HepG2 (cell line): ENCODE measurements around the gene ZNF77. TPM values are rescaled to one million over a fixed set of nuclear protein-coding genes. Genes with fewer than 3 reads are reported as not detected.

Experiments used
- FOXK2 ChIP-seq: fragments of 450-650 bp; IDR thresholded peaks from 2 replicates; pipeline ENCODE4 v1.6.1; 2016
- JUNB ChIP-seq: sonication (generic); formaldehyde crosslinking; IDR thresholded peaks from 2 replicates; pipeline ENCODE4 v1.8.0; 2022; ENCODE audit warnings: missing genetic modification reagents, mild to moderate bottlenecking, borderline replicate concordance
- KLF9 ChIP-seq: IDR thresholded peaks from 2 replicates; pipeline ENCODE4 v1.6.1; 2016; ENCODE audit warnings: low read depth
- NFATC3 ChIP-seq: sonication (generic); formaldehyde crosslinking; IDR thresholded peaks from 2 replicates; pipeline ENCODE4 v1.5.1; 2020; ENCODE audit warnings: mild to moderate bottlenecking, missing genetic modification reagents
- NR2C2 ChIP-seq: sonication (generic); formaldehyde crosslinking; IDR thresholded peaks from 2 replicates; pipeline ENCODE4 v1.4.0; 2020; ENCODE audit warnings: missing genetic modification reagents, mild to moderate bottlenecking, moderate library complexity, borderline replicate concordance
- POLR2AphosphoS2 ChIP-seq: IDR thresholded peaks from 2 replicates; pipeline ENCODE4 v1.6.1; 2011; ENCODE audit warnings: low read depth, low read length, improper control_type of control experiment
- RAD21 ChIP-seq: fragments of 450-650 bp; formaldehyde crosslinking; IDR thresholded peaks from 2 replicates; pipeline ENCODE4 v1.5.0; 2020; ENCODE audit warnings: mild to moderate bottlenecking
- SIN3B ChIP-seq: fragments of 150-350 bp; IDR thresholded peaks from 2 replicates; pipeline ENCODE4 v1.6.1; 2014; ENCODE audit warnings: low read length
- SIX1 ChIP-seq: sonication (generic); formaldehyde crosslinking; IDR thresholded peaks from 2 replicates; pipeline ENCODE4 v1.4.0; 2020; ENCODE audit warnings: missing genetic modification reagents, borderline replicate concordance
- TEAD2 ChIP-seq: sonication (generic); formaldehyde crosslinking; IDR thresholded peaks from 2 replicates; pipeline ENCODE4 v1.9.0; 2021; ENCODE audit warnings: missing genetic modification reagents
- XRCC5 ChIP-seq: fragments of 200-400 bp; formaldehyde crosslinking; optimal IDR thresholded peaks from 2 replicates; pipeline ENCODE3; 2017; ENCODE audit warnings: mild to moderate bottlenecking, low read length
- ZNF383 ChIP-seq: sonication (generic); formaldehyde crosslinking; IDR thresholded peaks from 2 replicates; pipeline ENCODE4 v1.4.0; 2020; ENCODE audit warnings: missing genetic modification reagents, mild to moderate bottlenecking, borderline replicate concordance
- polyA plus RNA-seq, 8 experiments: library from polyadenylated mRNA; depleted of rRNA in 3 of 8; stranded (reverse) in 7 of 8; unstranded in 1 of 8; fragments of >200 nt; fragmentation: Illumina TruSeq in 4 of 8; extraction: Trizol in 4 of 8; gene quantifications; 2 replicates each; pipeline versions ENCODE4 v1.2.1 to v1.2.3, GENCODE V29; 2011 to 2016; ENCODE audit warnings: low read depth in 4 of 8, missing spikeins in 1 of 8, mixed read lengths in 1 of 8; ENCODE audit not compliant: insufficient read depth in 1 of 8
- total RNA-seq, 5 experiments: library from RNA; depleted of rRNA; stranded (reverse); fragments of >200 nt; fragmentation: Illumina TruSeq; extraction: Trizol; gene quantifications; 2 replicates each; pipeline ENCODE4 v1.2.3, GENCODE V29; 2016; ENCODE audit warnings: low read depth in 1 of 5
- TF ChIP-seq, protein P1 (sequence below): sonication (generic); formaldehyde crosslinking; IDR thresholded peaks from 2 replicates; pipeline ENCODE4 v1.5.0; 2020; ENCODE audit warnings: mild to moderate bottlenecking, missing genetic modification reagents
- TF ChIP-seq, protein P2 (sequence below): sonication (generic); formaldehyde crosslinking; IDR thresholded peaks from 2 replicates; pipeline ENCODE4 v1.5.0; 2020; ENCODE audit warnings: mild to moderate bottlenecking, missing genetic modification reagents, borderline replicate concordance
- TF ChIP-seq, protein P3 (sequence below): sonication (generic); formaldehyde crosslinking; IDR thresholded peaks from 2 replicates; pipeline ENCODE4 v1.8.1; 2023; ENCODE audit warnings: missing genetic modification reagents, mild to moderate bottlenecking, borderline replicate concordance
- TF ChIP-seq, protein P4 (sequence below): sonication (generic); formaldehyde crosslinking; conservative IDR thresholded peaks from 2 replicates; pipeline ENCODE4 v1.4.0; 2020; ENCODE audit warnings: missing genetic modification reagents
- TF ChIP-seq, protein P5 (sequence below): sonication (generic); formaldehyde crosslinking; IDR thresholded peaks from 2 replicates; pipeline ENCODE4 v1.4.0; 2020; ENCODE audit warnings: missing genetic modification reagents

ZNF77 gene
- total and polyA plus RNA-seq, 2 of the 13 experiments (the other 11 are each of a cell fraction or from before 2014, with no cell fraction given): 7.1 to 11.5 TPM

DNA sequence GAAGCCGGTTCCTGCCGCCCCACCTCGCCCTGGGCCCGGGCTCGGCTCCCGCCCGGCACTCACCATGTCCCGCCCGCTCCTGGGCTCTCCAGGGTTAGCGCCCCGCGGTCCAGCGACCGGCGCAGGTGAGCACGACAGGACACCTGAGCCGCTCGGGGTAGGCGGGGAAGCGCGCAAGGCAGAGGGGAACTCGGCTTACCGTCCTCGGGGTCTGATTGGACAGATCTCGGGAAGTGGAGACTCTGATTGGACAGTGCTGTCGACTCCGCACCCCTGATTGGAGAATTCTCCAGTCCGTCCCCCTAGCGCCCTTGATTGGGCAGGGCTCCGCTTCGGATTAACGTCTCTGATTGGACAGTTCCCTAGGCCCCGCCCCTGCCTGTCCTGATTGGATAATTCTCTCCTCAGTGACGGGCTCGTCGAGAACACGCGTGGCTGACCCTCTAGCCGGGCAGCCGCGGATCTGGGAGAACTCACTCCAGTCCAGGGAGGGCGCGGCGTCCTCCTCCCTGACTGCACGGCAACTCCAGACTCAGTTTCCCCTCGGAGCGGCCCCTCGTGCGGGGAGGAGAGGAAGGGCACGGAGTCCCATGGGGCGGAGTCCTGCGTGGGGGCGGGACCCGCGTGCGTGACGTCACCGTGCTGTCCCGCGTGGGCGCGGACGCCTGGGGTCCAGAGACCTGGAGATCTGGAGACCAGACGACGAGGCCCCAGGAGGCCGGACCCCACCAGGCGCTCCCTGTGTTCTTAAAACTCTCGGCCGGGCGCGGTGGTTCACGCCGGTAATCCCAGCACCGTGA is at the start of gene ZNF77 (continued):
- TF ChIP-seq, protein P1, sequence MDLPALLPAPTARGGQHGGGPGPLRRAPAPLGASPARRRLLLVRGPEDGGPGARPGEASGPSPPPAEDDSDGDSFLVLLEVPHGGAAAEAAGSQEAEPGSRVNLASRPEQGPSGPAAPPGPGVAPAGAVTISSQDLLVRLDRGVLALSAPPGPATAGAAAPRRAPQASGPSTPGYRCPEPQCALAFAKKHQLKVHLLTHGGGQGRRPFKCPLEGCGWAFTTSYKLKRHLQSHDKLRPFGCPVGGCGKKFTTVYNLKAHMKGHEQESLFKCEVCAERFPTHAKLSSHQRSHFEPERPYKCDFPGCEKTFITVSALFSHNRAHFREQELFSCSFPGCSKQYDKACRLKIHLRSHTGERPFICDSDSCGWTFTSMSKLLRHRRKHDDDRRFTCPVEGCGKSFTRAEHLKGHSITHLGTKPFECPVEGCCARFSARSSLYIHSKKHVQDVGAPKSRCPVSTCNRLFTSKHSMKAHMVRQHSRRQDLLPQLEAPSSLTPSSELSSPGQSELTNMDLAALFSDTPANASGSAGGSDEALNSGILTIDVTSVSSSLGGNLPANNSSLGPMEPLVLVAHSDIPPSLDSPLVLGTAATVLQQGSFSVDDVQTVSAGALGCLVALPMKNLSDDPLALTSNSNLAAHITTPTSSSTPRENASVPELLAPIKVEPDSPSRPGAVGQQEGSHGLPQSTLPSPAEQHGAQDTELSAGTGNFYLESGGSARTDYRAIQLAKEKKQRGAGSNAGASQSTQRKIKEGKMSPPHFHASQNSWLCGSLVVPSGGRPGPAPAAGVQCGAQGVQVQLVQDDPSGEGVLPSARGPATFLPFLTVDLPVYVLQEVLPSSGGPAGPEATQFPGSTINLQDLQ (CRISPR knock-in tag): no peak
- no peak for TF ChIP-seq TEAD2 (CRISPR knock-in tag)
- no peak for TF ChIP-seq NFATC3 (CRISPR knock-in tag)
- no peak; the same call in 1 of the 2 replicates for TF ChIP-seq SIN3B
- no peak for TF ChIP-seq FOXK2
- peak; percentile 58; the same call in 1 of the 2 replicates for TF ChIP-seq SIX1
- TF ChIP-seq, protein P2, sequence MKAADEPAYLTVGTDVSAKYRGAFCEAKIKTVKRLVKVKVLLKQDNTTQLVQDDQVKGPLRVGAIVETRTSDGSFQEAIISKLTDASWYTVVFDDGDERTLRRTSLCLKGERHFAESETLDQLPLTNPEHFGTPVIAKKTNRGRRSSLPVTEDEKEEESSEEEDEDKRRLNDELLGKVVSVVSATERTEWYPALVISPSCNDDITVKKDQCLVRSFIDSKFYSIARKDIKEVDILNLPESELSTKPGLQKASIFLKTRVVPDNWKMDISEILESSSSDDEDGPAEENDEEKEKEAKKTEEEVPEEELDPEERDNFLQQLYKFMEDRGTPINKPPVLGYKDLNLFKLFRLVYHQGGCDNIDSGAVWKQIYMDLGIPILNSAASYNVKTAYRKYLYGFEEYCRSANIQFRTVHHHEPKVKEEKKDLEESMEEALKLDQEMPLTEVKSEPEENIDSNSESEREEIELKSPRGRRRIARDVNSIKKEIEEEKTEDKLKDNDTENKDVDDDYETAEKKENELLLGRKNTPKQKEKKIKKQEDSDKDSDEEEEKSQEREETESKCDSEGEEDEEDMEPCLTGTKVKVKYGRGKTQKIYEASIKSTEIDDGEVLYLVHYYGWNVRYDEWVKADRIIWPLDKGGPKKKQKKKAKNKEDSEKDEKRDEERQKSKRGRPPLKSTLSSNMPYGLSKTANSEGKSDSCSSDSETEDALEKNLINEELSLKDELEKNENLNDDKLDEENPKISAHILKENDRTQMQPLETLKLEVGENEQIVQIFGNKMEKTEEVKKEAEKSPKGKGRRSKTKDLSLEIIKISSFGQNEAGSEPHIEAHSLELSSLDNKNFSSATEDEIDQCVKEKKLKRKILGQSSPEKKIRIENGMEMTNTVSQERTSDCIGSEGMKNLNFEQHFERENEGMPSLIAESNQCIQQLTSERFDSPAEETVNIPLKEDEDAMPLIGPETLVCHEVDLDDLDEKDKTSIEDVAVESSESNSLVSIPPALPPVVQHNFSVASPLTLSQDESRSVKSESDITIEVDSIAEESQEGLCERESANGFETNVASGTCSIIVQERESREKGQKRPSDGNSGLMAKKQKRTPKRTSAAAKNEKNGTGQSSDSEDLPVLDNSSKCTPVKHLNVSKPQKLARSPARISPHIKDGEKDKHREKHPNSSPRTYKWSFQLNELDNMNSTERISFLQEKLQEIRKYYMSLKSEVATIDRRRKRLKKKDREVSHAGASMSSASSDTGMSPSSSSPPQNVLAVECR (CRISPR knock-in tag): peak; percentile 88; the same call in 1 of the 2 replicates
- peak; percentile 45 for TF ChIP-seq NR2C2 (CRISPR knock-in tag)
- TF ChIP-seq POLR2AphosphoS2: no peak
- peak; percentile 61; the same call in 1 of the 2 replicates for TF ChIP-seq KLF9
- TF ChIP-seq, protein P3, sequence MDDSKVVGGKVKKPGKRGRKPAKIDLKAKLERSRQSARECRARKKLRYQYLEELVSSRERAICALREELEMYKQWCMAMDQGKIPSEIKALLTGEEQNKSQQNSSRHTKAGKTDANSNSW (CRISPR knock-in tag): no peak
- TF ChIP-seq JUNB (CRISPR knock-in tag): no peak
- TF ChIP-seq XRCC5: peak; percentile 23
- TF ChIP-seq, protein P4, sequence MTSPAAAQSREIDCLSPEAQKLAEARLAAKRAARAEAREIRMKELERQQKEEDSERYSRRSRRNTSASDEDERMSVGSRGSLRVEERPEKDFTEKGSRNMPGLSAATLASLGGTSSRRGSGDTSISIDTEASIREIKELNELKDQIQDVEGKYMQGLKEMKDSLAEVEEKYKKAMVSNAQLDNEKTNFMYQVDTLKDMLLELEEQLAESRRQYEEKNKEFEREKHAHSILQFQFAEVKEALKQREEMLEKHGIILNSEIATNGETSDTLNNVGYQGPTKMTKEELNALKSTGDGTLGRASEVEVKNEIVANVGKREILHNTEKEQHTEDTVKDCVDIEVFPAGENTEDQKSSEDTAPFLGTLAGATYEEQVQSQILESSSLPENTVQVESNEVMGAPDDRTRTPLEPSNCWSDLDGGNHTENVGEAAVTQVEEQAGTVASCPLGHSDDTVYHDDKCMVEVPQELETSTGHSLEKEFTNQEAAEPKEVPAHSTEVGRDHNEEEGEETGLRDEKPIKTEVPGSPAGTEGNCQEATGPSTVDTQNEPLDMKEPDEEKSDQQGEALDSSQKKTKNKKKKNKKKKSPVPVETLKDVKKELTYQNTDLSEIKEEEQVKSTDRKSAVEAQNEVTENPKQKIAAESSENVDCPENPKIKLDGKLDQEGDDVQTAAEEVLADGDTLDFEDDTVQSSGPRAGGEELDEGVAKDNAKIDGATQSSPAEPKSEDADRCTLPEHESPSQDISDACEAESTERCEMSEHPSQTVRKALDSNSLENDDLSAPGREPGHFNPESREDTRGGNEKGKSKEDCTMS (CRISPR knock-in tag): no peak
- TF ChIP-seq ZNF383 (CRISPR knock-in tag): no peak; the same call in 1 of the 2 replicates
- TF ChIP-seq, protein P5, sequence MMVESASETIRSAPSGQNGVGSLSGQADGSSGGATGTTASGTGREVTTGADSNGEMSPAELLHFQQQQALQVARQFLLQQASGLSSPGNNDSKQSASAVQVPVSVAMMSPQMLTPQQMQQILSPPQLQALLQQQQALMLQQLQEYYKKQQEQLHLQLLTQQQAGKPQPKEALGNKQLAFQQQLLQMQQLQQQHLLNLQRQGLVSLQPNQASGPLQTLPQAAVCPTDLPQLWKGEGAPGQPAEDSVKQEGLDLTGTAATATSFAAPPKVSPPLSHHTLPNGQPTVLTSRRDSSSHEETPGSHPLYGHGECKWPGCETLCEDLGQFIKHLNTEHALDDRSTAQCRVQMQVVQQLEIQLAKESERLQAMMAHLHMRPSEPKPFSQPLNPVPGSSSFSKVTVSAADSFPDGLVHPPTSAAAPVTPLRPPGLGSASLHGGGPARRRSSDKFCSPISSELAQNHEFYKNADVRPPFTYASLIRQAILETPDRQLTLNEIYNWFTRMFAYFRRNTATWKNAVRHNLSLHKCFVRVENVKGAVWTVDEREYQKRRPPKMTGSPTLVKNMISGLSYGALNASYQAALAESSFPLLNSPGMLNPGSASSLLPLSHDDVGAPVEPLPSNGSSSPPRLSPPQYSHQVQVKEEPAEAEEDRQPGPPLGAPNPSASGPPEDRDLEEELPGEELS (CRISPR knock-in tag): 0 out of 2 replicates have a peak, but pooled peaks have one; percentile 11
- 0 out of 2 replicates have a peak, but pooled peaks have one; percentile 34 for TF ChIP-seq RAD21 (CRISPR knock-in tag)
